ENCODE results near the gene PREX1. TPM values are rescaled to one million over a fixed set of nuclear protein-coding genes. Genes with fewer than 3 reads are reported as not detected.
"Not testable (repeated sequence)": the region's sequence is repeated elsewhere in the genome, so short reads cannot be mapped to it uniquely, and the experiment has no call there.

Gene PREX1
- total RNA-seq, 1 donor from 2014 or later = 33.9 TPM

- intact Hi-C loops (cut with DNase I) = no loop called here
- DNase-seq (ENCODE audit: low spot score) (no peak), ATAC-seq (no peak)
These were observed 42.0 kb downstream of the PREX1 start for GRCh38 chr20:48785801-48786200.

GRCh38 chr20:48785256-48785655, 42.5 kb downstream of the PREX1 start:
- intact Hi-C loops (cut with DNase I) = no loop called here
- DNase-seq (ENCODE audit: low spot score) (no peak), ATAC-seq (no peak)

DNA sequence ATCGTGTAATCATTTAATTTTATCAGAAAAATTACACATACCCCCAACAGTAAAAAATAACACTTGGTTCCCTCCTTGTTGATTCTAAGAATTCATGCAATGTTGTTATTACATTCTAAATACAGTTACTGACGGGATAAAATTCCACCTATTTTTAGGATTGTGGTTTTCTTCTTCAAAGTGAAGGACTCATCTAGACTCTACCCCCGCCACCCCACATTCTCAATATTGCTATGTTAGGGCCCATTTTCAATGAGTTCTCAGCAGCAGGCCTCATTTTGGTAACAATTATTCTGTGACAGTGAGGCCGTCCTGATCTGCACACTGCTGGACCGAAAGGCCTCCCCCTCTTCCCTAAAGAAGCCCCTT, 43.5 kb downstream of the PREX1 start:
- no peak for DNase-seq (ENCODE audit: low spot score)
- intact Hi-C loops (cut with DNase I) = no loop called here
- no peak for ATAC-seq

- intact Hi-C loops (cut with DNase I) = no loop called here
- DNase-seq (ENCODE audit: low spot score) (no peak), ATAC-seq (no peak)
These were observed 44.1 kb downstream of the PREX1 start for GRCh38 chr20:48783533-48784272.

DNA sequence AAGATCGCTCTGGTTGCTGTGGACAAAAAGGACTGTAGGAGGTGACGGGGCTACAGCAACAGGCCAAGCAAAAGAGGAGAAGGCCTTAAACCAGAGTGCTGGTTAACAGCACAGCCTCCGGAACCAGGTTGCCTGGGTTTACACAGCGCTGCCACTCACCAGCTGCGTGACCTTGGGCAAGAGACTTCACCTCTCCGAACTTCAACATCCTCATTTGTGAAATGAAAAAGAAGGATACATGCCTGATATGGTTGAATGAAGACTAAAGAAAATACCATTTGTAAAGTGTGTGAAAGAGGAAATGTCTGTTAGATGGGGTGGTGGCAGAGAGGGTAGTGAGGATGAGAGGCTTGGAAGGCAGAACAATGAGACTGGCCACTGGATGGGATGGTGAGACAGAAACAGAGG, 44.9 kb downstream of the PREX1 start:
- no peak for ATAC-seq
- no peak for DNase-seq (ENCODE audit: low spot score)
- intact Hi-C loops (cut with DNase I) = no loop called here

DNA sequence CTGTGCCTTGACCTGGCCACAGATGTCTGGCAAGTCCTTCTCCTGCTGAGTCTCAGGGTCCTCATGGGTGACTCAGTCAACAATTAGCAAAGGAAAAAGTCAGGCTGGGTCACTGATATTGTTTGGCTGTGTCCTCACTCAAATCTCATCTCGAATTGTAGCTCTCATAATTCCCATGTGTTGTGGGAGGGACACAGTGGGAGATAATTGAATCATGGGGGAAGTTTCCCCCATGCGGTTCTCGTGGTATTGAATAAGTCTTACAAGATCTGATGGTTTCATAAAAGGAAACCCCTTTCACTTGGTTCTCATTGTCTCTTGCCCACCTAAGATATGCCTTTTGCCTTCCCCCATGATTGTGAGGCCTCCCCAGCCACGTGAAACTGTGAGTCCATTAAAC, 45.7 kb downstream of the PREX1 start:
- ATAC-seq (no peak), DNase-seq (ENCODE audit: low spot score) (no peak)

GRCh38 chr20:48781634-48782033, 46.2 kb downstream of the PREX1 start:
- DNase-seq (ENCODE audit: low spot score) = no peak
- no peak for ATAC-seq
- intact Hi-C loops (cut with DNase I) = no loop called here

More for the DNA sequence above, 45.7 kb downstream of the PREX1 start:
- intact Hi-C loops (cut with DNase I) = no loop called here

- no peak for DNase-seq (ENCODE audit: low spot score)
- intact Hi-C loops (cut with DNase I) = no loop called here
- no peak for ATAC-seq
These were observed 48.4 kb downstream of the PREX1 start for GRCh38 chr20:48779435-48779834.

DNA sequence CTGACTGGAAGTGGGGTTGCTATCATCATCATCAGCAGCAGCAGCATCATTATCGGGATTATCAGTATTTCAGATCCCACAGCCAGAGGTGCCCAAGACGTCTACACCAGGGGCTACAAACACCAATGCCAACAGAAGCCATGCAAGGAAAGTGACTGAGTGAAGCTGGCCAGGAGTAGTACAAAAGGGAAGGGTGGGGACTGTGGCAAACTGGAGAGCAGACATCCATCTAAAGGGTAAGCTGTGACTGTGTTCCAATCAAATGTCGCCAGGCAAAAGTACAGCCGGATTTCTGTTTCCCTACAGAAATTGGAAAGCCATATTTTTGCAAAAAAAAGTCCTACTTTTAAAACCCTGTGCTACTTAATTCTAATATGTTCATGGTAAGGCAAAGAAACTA, 50.0 kb downstream of the PREX1 start:
- no peak for ATAC-seq
- DNase-seq (ENCODE audit: low spot score) = no peak
- intact Hi-C loops (cut with DNase I) = no loop called here

- DNase-seq (ENCODE audit: low spot score) (no peak), ATAC-seq (peak; percentile 34)
- intact Hi-C loops (cut with DNase I) = no loop called here
These were observed 50.8 kb downstream of the PREX1 start for GRCh38 chr20:48777005-48777404.

GRCh38 chr20:48776306-48776705, 51.5 kb downstream of the PREX1 start:
- intact Hi-C loops (cut with DNase I) = no loop called here
- ATAC-seq = no peak
- DNase-seq (ENCODE audit: low spot score) = no peak

GRCh38 chr20:48775545-48775944, 52.3 kb downstream of the PREX1 start:
- intact Hi-C loops (cut with DNase I); ATAC-seq; DNase-seq (ENCODE audit: low spot score): not testable (repeated sequence)

DNA sequence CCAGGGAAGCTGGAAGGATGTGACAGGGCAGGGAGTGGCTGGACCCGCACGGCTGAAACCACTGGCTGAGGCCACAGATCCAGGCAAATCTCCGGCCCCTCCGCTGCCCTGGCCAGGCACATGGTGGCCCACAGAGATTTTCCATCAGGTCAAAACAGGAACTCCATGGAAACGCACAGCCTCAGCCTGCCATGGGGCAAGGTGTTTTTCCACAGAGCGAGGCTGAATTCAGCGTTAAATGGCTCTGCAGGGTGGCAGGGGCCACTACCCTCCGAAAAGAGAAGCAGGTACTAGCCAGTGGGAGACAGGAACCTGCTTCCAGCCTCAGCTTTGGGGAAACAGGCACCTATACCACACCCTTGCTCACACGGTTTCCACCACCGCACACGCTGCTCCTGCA, 53.1 kb downstream of the PREX1 start:
- DNase-seq (ENCODE audit: low spot score) (no peak), ATAC-seq (no peak)
- intact Hi-C loops (cut with DNase I) = no loop called here

DNA sequence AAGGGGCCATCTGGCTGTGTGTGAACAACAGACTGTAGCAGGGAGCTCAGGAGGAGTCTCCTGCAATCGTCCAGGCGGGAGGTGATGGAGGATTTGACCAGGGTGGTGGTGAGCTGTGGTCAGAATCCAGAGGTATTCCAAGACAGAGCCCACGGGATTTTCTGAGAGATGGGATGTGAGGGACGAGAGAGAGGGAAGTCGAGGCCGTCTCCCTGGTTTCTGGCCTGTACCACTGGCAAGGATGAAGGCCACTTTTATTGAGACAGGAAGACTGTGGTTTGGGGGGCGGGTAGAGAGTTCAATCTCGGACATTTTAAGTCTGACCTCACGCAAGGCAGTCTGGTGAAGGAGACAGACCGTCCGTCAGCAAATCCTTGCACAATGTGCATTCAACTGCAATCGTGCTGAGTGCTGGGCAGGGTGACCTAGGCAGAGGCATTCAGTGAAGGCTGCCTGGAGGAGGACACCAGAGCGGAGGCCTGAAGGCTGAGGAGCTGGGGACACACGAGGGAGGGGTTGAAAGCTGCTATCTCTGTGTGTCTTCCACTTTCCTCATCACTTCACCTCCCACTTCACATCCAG, 53.9 kb downstream of the PREX1 start:
- ATAC-seq (peak; percentile 9), DNase-seq (ENCODE audit: low spot score) (no peak)
- intact Hi-C loops (cut with DNase I) = no loop called here

DNA sequence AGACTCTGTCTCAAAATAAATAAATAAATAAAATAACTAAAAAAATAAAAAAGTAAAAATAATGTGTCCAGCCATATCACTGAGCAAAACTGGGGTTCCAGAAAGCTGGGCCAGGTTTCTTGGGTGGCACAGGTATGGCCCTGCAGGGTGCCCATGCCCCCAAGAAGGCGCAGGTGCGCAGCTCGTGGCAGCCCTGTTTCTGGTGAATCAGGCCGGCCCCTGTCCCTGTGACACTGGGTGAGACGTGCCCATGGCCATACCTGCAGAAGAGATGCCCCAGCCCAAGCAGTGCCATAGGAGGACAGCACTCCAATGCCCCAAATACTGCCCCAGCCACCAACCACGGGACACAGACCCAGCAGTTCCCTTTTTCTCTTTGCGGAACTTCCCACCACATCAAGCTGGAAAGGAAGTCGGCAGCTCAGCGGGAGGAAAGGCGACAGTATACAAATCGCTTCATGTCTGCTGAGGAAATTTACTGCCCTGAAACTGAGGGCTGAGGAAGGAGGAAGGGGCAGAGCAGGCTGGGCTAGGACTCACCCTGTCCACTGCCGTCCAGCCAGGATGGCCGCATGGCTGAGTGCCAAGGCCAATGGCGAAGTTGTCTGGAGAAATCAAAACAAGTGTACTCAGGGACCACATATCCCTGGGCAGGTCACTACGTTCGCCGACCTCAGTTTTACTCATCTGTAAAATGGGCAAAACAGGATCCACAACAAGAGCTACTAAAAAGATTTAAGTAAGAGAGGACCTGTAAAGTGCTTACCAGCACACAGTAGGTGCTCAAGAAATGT, 55.4 kb downstream of the PREX1 start:
- ATAC-seq (peak; percentile 83), DNase-seq (ENCODE audit: low spot score) (no peak)
- intact Hi-C loops (cut with DNase I) = no loop called here

DNA sequence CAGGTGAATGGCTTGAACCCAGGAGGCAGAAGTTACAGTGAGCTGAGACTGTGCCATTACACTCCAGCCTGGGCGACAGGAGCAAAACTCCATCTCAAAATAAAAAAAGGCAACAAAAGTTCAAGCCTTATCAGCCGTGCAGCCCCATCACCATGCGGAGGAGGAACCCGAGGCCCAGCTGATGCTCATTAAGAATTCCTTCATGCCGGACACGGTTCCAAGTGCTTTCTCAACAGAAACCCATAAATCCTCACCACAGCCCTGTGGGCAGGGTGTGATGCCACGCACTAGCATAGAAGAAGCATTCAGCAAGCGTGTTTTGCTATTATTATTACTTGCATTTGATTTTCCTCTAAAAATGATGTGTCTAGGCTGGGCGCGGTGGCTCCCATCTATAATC, 56.3 kb downstream of the PREX1 start:
- intact Hi-C loops (cut with DNase I) = no loop called here
- DNase-seq (ENCODE audit: low spot score) (no peak), ATAC-seq (peak; percentile 21)

GRCh38 chr20:48770700-48771442, 56.9 kb downstream of the PREX1 start:
- ATAC-seq (no peak), DNase-seq (ENCODE audit: low spot score) (no peak)
- intact Hi-C loops (cut with DNase I) = no loop called here

DNA sequence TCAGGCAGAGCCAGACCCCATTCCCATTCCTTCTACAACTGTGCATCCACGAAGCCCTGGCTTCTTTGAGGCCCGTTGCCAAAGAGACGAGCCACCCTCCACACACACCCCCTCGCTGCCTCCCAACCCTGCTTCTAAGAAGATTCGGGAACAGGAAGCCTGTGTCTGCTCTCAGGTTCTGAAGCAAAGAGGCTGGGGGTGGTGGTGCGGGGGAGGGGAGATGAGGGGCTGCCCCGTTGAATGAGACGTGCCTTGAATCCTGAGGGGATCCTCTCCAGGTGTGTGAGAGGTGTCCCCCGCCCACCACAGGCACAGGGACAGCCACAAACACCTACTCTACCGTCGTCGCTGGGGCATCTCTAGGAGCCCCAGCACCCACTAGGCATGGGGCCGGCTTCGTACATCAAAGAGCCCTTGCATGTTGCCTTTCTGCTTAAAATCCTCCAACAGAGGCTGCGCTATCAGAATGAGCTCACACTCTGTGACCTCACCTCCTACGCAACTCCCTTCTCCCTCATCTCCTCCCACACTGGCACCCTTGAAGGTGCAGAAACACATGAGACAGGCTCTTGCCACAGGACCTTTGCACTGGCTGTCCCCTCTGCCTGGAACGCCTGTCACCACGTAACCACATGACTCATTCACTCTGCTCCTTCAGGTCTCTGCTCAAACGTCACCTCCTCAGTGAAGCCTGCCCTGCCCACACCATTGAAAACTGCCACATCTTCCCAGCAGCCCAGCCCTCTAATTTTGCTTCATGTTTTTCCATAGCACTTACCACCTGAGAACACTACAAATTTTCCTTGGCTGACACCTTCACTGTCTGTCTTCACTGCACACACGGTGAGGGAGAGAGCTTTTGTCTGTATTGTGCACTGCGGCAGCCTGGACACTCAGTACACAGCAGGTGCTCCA, 58.5 kb downstream of the PREX1 start:
- intact Hi-C loops (cut with DNase I) = no loop called here
- no peak for DNase-seq (ENCODE audit: low spot score)
- no peak for ATAC-seq
